Thoracic aorta (tissue), 2 donors: Measurements from ENCODE around the gene OBP2A. TPM values are rescaled to one million over a fixed set of nuclear protein-coding genes. Genes with fewer than 3 reads are reported as not detected.

Experiments
- ATAC-seq: fragments of 150-250 bp; one replicate; pipeline ENCODE4 v1.8.0; 2017; ENCODE audit warnings: low read depth; ENCODE audit not compliant: insufficient number of reproducible peaks, low FRiP score
- DNase-seq: peaks from one replicate; pipeline ENCODE4 v3.0.0-alpha.2; 2020; ENCODE audit warnings: low spot score
- H3K27ac ChIP-seq, 2 donors: fragments of 200-600 bp; sonication (generic); 1 replicate in 1 of 2; 2 replicates in 1 of 2; pipeline ENCODE4 v1.5.1; 2016; ENCODE audit warnings: mild to moderate bottlenecking in 2 of 2, moderate library complexity in 2 of 2
- H3K27me3 ChIP-seq: fragments of 200-600 bp; sonication (generic); replicated peaks from 2 replicates; pipeline ENCODE4 v1.6.0; 2016; ENCODE audit warnings: mild to moderate bottlenecking; ENCODE audit not compliant: insufficient read depth
- H3K36me3 ChIP-seq: fragments of 200-600 bp; sonication (generic); one replicate; pipeline ENCODE4 v1.5.1; 2016
- H3K4me1 ChIP-seq, 2 donors: fragments of 200-600 bp; sonication (generic); 1 replicate in 1 of 2; 2 replicates in 1 of 2; pipeline versions ENCODE4 v1.5.1 to v1.6.0; 2016; ENCODE audit warnings: low read depth in 2 of 2, mild to moderate bottlenecking in 1 of 2; ENCODE audit not compliant: control insufficient read depth in 1 of 2
- H3K4me3 ChIP-seq: fragments of 200-600 bp; sonication (generic); 2 replicates; pipeline ENCODE4 v1.5.1; 2016; ENCODE audit warnings: mild to moderate bottlenecking
- H3K9me3 ChIP-seq: fragments of 200-600 bp; sonication (generic); 2 replicates; pipeline ENCODE4 v1.5.1; 2016
- total RNA-seq, 2 donors: library from RNA; depleted of rRNA; stranded (reverse); fragments of >200 nt; gene quantifications; one replicate each; pipeline versions ENCODE4 v1.1.0 to v1.2.3, GENCODE V29; 2016
- TF ChIP-seq, protein P1 (sequence below): fragments of 200-600 bp; sonication (generic); IDR thresholded peaks from one replicate; pipeline ENCODE4 v1.5.1; 2019; ENCODE audit warnings: antibody characterized with exemption

OBP2A gene
- total RNA-seq, 2 donors from 2014 or later = not detected

- Histone ChIP-seq H3K4me1 (no peaks in the 10 kb centered on the region), H3K36me3 (no peaks in the 10 kb centered on the region), H3K4me3 (no peak overlapping the region), H3K27me3 (no peaks in the 10 kb centered on the region), H3K27ac (no peak overlapping the region), H3K9me3 (no peaks in the 10 kb centered on the region)
- no peak for ATAC-seq
- no peak for DNase-seq
- TF ChIP-seq, protein P1, sequence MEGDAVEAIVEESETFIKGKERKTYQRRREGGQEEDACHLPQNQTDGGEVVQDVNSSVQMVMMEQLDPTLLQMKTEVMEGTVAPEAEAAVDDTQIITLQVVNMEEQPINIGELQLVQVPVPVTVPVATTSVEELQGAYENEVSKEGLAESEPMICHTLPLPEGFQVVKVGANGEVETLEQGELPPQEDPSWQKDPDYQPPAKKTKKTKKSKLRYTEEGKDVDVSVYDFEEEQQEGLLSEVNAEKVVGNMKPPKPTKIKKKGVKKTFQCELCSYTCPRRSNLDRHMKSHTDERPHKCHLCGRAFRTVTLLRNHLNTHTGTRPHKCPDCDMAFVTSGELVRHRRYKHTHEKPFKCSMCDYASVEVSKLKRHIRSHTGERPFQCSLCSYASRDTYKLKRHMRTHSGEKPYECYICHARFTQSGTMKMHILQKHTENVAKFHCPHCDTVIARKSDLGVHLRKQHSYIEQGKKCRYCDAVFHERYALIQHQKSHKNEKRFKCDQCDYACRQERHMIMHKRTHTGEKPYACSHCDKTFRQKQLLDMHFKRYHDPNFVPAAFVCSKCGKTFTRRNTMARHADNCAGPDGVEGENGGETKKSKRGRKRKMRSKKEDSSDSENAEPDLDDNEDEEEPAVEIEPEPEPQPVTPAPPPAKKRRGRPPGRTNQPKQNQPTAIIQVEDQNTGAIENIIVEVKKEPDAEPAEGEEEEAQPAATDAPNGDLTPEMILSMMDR = no peak
Measured at GRCh38 chr9:135589596-135590485, 43.9 kb downstream of the OBP2A start.

DNA sequence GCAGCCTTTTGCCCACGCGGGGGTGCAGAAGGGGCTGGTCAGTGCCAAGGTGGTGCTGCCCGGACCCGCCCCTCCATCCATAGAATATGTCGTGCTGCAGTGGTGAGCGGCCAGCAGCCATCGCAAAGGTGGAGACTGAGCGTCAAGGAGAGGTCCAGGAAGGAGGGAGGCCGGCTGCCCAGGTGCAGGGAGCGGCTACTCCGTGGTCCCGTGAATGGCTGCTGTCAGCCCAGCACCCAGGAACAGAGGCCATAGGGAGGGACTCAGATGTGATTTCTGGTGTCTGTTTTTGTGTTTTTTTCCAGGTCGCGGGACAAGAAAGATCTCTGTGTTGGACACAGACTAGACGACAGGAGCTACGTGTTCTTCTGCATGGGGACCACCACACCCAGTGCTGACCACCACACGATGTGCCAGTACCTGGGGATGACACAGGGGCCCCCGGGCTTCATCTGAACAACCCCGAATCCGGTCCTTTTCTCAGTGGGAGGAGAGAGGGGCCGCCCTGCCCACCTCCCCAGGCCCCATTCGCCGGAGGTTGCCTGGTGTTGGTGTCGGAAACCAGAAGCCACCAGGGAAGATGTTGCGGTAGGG is 44.7 kb downstream of the OBP2A start:
- DNase-seq (no peak), ATAC-seq (no peak)
- no peaks in the 10 kb centered on the region for H3K4me1 ChIP-seq
- no peak overlapping the region for H3K4me3 ChIP-seq
- H3K27me3 ChIP-seq = no peaks in the 10 kb centered on the region
- H3K36me3 ChIP-seq = no peaks in the 10 kb centered on the region
- H3K9me3 ChIP-seq = no peaks in the 10 kb centered on the region
- no peak overlapping the region for H3K27ac ChIP-seq
- TF ChIP-seq, protein P1 = no peak

DNA sequence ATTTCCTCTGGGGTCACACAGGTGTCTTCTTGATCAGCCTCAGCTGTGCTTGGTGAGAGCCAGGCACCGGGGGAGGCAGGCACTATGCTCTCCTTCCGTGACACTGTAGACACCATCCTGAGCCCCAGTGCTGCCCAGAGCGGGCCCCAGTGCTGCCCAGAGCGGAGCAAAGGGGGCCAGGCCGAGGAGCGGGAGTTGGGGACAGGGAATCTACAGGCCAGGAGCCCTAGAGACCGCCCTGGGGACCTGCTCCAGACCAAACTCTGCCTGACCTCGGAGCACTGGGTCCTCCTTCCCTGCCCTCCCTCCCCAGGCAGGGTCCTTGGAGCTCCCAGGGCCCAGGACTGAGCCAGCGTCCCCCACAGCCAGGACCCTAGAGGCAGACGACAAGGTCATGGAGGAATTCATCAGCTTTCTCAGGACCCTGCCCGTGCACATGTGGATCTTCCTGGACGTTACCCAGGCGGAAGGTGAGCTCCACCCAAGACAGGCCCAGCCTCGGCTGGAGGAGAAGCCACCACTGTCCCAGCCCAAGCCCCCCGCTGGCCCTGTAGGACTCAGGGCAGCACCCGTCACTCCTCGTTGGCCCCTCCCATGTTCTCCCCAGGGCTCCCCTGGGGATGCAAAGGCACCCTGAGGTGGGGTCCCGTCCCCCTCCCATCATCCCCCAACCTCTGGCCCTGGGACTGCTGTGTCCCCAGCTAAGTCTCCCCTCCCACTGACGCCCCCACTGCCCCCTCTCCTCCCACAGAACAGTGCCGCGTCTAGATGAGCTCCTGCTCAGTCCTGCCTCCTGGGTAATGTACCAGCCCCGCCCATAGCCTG is 45.8 kb downstream of the OBP2A start:
- TF ChIP-seq, protein P1 = no peak
- Histone ChIP-seq H3K36me3 (no peaks in the 10 kb centered on the region), H3K4me3 (no peak overlapping the region), H3K4me1 (no peaks in the 10 kb centered on the region), H3K9me3 (no peaks in the 10 kb centered on the region), H3K27me3 (no peaks in the 10 kb centered on the region), H3K27ac (no peak overlapping the region)
- no peak for ATAC-seq
- DNase-seq = no peak

GRCh38 chr9:135592331-135592590 is 46.3 kb downstream of the OBP2A start:
- H3K9me3 ChIP-seq = no peaks in the 10 kb centered on the region
- ATAC-seq = no peak
- no peaks in the 10 kb centered on the region for H3K4me1 ChIP-seq
- H3K27ac ChIP-seq = no peak overlapping the region
- H3K4me3 ChIP-seq = no peak overlapping the region
- TF ChIP-seq, protein P1 = no peak
- no peaks in the 10 kb centered on the region for H3K36me3 ChIP-seq
- no peaks in the 10 kb centered on the region for H3K27me3 ChIP-seq
- DNase-seq = no peak

DNA sequence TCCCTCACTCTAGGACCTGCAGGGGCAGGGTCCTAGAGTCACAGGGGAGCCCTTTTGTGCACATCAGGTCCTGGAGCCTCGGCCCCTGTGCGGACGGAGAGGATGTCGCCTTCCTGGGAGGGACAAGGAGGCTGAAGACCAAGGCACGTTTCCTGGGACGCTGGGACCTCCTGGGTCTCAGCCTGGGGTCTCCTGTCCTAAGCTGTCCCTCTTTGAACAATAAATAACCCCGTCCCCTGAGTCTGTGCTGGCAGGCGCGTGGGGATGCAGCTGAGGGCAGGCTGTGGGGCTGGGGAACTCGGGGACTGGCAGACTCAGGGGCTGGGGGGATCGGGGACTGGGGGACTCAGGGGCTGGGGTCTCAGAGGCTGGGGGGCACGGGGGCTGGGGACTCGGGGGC is 46.7 kb downstream of the OBP2A start:
- no peaks in the 10 kb centered on the region for H3K27me3 ChIP-seq
- no peak for DNase-seq

More for the DNA sequence above, 46.7 kb downstream of the OBP2A start:
- no peaks in the 10 kb centered on the region for H3K36me3 ChIP-seq
- H3K4me3 ChIP-seq = no peak overlapping the region
- H3K4me1 ChIP-seq = no peaks in the 10 kb centered on the region
- ATAC-seq = no peak
- TF ChIP-seq, protein P1 = no peak
- H3K27ac ChIP-seq = no peak overlapping the region
- H3K9me3 ChIP-seq = no peaks in the 10 kb centered on the region
